Amniotic stem cell (primary cell): ENCODE data around the gene MRPL44.

Experiments used
- DNase-seq: peaks from one replicate; lab custom pipeline; 2025; lab: John Stamatoyannopoulos, UW

Gene MRPL44

DNA sequence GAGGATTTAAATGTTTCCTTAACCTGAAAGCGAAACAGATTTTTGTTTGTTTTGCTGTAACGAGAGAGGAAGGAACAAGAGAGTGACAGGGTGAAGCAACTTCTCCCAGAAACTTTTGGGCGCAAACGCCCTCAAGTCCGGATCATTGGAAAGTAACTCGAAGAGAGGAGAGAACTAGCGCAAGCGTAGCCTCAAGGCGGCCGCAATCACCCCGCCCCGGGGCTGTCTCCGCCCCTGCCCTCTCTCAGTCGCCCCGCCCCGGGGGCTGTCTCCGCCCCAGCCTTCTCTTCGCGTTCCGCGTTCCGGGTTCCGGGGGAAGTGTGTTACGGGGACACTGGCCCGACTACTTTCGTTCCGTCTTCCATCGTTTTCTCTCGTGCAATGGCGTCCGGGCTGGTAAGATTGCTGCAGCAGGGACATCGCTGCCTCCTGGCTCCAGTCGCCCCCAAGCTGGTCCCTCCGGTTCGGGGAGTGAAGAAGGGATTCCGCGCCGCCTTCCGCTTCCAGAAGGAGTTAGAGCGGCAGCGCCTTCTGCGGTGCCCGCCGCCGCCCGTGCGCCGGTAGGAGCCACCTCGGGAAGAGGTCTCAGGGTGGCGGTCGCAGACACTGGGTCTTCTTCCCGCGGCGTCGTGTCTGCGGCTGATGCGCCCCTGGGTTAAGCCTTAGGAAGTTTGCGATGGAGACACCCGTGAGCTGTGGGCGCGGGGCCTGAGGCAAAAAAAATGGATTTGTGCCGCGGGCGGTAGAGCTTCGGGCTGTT is at the start of gene MRPL44:
TSS of gene MRPL44 (plus strand) at position 372 of the 760 bp plus-strand sequence. CDS start at position 382, 10 bp downstream.
- DNase-seq: peak; percentile 91

DNA sequence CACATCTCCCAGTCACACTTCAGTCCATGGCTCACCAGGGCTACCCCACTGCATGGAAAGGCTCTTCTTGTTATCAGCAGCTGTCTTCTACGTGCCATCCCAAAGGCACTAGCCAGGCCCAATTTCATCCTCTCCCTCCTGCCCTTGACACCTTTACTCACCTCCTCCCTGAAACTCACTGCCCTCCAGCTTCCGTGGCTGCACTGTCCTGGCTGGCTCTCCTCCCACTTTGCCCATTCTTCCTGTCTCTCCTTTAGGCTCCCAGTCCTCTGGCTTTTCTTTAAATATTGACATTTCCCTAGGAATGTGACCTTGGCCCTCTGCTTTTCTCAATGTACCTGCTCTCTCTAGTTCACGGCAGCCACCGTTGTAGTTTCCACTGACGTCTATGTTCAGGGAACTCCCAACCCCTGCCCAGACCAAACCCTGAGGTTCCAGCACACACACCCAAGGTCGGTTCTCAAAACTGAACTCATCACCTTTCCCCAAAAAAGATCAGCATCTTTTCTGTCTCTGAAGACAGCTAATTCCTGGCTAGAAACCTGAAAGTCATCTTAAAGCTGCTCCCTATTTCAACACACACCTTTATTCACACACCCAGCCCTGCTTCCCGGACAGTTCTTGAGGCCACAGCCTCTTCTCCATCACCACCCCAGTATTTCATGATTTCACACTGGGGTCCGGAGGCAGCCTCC is 48.8 kb upstream of the MRPL44 start:
- DNase-seq: no peak

DNA sequence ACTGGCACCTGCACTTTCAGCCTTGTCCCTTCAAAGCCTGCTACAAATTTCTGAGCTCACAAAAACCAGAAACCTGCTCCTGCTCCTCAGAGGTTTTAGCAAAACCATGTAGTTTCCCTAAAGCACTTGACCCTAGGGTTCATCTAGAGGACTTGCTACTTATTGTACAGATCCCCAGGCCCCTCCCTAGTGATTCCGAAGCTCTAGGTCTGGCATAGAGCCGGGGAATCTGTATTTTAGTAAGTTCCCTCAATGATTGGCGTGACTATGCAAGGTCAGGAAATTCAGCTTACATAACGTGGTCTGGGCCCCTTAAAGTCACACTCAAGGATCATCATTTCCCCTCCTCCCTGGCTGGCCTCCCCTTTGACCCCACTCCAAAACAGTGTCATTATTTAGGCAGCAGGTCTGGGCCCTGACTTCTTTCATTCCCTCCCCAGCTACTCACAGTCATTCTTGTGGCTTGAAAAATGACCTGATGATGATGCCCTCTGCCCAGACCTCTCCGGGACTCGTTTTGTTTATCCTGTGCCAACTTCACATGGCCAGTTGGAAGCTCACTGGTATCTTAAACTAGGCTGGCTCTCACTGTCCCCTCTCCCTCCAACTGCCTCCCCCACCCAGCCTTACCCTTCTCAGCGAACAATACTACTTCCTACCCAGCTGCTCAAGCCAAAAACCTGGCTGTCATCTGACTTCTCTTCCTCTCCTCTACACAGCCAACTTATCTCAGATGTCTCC is 48.1 kb upstream of the MRPL44 start:
- DNase-seq: no peak

DNA sequence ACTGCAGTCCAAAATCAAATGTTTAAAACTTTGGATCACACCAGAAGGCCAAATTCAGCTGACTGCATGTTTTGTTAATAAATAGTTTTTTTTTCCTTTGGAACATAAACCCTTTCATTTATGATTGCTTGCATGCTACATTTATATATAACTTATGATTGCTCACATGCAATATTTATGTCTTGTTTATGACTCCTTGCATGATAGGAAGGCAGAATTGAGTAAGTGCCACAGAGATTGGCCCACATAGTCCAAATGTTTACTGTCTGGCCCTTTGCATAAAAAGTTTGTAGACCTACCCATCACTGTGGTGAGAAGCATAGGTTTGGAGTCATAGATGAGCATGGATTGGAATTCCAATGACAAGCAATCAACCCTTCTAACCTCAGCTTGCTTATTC is 42.9 kb upstream of the MRPL44 start:
- no peak for DNase-seq

DNA sequence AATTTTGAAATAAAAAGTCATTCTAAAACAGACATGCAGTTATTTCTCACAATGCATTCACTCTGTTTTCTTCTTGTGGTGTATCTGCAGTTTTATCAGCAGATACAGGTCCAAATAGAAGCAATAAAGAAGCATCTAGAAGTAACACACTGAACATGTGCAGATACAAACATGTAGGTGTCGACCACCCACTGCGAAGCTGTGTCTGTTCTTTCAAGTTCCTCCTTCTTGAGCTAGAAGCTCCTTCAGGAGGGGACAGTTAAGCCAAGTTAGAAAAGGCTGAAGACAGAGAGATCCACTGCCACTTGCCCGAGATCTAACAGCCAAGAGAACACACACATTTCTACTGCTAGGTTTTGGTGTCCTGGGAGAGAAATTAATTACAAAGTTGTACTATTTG is 42.2 kb upstream of the MRPL44 start:
- no peak for DNase-seq

DNA sequence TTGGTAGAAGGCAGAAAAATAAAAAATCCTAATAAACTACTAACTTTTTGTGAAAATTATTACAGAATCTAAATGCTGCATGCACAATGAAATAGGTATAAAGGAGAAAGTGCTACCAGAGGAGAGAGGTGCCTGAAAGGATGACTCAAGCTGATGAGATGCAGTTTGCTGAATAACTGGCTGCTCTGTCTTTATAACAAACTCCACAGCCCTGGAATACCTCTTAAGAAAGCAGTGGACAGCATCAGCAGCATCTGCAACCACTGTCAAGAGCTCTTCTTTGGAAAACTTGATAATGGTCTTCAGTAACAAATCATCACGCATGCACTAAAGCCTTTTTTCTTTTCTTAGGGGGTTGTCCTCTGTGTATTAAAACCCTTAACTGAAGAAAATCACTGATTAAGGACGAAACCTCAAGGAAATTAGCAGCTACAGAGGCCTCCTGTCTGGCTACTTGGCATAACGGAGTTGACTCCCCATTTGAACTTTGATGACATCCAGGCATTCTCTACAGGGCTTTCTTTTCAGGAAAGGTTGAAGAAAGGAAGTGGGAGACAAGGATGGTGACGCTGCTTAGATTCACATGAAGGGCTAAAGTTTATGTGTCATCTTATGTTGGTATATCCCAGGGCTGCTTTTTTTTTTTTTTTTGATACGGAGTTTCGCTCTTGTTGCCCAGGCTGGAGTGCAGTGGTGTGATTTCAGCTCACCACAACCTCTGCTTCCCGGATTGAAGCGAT is 40.9 kb upstream of the MRPL44 start:
- no peak for DNase-seq

DNA sequence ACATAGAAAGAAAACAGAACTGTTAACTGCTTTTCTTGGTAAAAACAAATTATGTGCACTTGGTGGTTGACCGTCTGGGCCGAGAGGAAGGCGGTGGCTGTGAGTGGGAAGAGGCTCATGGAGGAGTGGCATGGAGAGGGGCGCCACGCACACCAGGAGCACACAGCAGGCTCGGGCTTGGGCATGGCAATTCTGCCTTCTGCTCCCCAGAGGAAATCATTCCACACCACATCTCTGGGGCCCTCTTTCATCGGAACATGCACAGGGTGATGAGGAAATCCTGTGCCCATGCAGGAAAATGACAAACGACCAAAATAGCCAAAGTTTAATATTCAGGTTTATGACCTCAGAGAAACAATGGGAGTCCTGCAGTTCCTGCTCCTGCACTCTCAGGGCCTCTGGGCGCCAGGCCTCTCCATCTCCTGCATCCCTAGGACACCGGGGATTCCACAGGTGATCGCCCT is 38.6 kb upstream of the MRPL44 start:
- no peak for DNase-seq

DNA sequence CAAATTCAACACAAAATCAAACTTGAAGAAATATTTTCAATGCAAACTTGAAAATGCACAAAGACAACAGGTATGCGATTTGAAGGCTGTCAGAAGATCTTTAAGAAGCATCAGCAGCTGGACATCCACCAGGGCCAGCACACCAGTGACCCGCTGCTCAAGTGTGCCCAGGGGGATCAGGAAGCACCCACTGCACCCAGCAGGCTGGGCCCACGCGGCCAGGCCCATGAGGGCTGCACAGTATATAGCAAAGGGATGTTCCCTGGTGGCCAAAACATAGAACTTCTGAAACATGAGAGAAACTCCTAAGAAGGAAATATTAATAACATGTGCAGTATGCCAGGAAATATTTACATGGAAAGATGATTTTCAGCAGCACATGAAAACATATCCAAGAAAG is 37.2 kb upstream of the MRPL44 start:
- DNase-seq: no peak

DNA sequence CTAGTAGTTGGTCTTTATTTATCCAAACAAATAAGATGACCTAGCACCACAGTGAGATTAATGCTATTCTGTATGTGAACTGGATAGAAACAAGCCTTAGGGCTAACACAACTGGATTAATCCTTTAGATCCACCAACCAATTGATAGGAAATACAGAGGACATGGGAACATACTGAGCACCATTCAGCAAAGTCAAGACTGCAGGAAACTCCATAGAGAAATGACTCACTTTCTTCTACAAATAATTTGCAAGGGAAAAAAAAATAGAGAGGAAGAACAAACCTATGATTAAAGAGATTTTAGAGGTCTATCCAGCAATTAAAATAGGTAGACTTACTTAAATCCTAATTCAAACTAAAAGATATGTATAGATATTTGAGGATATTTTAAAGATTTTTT is 36.1 kb upstream of the MRPL44 start:
- DNase-seq: no peak

DNA sequence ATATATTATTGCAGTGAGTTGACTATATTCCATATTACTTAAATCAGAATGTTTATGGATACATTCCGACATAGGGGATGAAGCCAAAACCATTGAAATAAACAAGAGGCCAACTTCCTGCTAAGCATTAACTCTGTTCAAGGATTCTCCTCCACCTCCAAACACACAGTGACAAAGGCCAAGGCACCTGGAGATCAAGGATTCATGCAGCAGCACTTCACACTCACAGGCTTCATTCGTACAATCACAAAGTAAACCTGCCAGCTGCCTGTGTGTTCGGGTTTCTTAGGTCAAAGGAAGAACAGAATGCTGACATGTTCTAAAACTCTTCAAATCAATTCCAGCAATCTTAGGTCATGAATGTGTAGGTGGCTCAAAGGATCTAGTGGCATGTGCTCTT is 35.0 kb upstream of the MRPL44 start:
- no peak for DNase-seq

DNA sequence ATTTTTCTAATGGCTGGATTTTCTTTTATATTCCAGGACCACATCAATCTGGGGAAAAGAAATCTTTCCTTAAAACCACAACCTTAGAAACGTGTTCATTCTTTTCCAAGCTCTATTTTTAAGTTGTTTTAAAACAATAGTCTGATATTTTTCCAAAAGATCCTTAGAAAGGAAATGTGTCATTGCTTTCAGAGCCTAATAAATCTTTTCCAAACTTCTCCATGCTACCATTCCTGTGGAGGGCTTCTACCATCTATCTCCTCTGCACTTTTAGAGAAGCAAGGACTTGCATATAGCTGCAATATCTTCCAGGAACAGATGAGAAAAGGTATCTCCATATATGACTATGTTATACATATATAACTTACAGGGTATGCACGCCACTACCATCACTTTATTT is 33.3 kb upstream of the MRPL44 start:
- DNase-seq: no peak

DNA sequence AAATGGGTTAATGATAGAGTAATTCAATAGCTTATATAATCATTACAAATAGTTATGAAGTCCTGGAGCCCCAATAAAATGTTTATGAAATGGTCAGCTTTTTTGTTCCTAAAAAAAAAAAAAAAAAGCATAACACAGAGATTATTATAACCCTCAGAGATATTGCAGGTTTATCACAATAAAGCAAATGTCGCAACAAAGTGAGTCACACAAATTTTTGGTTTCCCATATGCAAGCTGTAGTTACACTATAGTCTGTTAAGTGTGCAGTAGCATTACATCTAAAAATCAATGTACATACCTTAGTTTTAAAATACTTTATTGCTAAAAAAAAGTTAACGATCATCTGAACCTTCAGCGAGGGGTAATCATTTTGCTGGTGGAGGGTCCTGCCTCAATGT is 32.2 kb upstream of the MRPL44 start:
- no peak for DNase-seq

DNA sequence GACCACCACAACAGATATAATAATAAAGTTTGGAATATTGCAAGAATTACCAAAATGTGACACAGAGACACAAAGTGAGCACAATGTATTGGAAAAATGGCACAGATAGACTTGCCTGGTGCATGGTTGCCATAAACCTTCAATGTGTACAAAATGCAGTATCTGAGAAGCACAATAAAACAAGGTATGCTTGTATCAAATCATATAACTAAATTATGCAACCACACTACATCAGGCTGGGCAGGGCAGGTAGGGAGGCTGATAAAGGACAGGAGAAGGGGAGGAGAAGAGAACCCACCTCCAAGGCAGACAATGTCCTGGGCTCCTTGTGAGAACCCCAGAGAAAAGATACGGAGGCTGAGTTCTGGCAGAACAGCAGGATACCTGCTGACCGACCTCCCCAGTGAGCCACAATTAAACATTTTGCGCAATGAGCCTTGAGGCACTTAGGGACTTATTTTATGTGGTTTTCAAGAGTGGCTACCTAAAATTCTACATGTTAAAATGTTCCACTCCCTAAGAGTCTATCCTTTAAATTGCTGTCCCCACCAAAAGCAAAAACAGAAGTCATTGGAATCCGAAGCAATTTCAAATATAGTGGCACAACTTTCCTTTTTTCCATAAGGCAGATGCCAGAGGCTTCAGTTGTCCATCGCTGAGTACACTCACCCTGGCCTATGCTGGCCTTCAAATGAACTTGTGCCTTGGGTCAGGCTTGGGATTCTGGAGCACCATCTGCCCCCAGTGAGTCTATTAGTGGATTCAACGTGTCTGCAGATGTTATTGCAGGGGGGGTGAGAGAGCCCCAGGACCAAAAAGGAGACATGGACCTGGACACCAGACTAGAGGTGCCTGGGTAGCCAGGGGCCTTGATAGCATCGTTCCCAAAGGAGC is 28.9 kb upstream of the MRPL44 start:
- DNase-seq: no peak

DNA sequence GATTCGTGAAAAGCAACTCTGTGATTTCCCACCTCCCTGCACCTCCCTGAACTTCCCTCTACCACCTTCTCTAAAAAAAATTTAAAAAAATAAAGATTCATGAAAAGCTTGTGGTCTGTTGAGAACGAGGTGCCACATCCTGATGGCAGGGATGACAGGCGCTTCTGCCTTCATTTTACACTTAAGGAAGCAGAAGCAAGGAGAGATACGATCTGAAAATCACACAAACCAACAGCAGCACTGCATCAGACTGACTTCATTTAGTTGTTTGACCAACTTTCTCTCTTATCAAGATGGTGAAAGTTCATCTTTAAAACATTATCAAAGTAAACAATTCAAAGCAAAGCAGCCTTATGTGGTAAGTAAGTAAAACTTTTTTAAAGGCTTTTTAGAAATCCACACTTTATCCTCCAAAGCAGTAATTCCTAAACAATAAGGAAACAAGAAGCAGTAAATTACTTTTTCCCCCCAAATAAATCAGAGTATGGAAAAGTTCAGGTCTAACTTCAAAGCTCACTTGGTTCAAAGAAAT is 27.6 kb upstream of the MRPL44 start:
- DNase-seq: no peak

DNA sequence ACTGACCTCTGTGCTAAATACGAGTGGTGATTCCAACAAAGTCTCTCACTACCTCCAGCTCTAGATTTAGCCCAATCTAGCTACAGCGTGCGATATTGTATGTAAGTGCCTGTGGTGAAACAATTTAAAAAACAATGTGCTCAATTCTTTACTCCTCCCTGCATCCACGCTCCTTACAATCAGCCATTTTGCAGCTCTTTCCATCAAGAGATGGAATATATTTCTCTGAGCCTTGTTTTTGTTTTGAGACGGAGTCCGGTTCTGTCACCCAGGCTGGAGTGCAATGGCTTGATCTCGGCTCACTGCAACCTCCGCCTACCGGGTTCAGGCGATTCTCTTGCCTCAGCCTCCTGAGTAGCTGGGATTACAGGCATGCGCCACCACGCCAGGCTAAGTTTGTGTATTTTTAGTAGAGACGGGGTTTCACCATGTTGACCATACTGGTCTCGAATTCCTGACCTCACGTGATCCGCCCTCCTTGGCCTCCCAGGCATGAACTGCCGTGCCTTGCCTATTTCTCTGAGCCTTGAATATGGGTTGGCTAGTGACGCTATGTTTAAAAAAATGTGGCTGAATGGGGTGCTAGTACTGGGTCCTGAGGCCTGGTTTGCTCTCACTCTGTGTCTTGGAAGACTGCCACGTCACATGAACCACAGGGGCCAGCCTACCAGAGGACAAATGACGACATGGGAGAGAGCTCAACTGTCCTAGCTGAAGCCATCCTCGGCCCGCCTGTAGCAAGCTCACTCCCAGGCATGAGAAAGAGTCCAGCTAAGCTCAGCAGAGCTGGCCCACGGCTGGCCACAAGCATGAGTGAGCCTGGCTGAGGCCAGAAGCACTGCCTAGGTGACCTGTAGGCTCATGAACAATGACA is 26.9 kb upstream of the MRPL44 start:
- no peak for DNase-seq

DNA sequence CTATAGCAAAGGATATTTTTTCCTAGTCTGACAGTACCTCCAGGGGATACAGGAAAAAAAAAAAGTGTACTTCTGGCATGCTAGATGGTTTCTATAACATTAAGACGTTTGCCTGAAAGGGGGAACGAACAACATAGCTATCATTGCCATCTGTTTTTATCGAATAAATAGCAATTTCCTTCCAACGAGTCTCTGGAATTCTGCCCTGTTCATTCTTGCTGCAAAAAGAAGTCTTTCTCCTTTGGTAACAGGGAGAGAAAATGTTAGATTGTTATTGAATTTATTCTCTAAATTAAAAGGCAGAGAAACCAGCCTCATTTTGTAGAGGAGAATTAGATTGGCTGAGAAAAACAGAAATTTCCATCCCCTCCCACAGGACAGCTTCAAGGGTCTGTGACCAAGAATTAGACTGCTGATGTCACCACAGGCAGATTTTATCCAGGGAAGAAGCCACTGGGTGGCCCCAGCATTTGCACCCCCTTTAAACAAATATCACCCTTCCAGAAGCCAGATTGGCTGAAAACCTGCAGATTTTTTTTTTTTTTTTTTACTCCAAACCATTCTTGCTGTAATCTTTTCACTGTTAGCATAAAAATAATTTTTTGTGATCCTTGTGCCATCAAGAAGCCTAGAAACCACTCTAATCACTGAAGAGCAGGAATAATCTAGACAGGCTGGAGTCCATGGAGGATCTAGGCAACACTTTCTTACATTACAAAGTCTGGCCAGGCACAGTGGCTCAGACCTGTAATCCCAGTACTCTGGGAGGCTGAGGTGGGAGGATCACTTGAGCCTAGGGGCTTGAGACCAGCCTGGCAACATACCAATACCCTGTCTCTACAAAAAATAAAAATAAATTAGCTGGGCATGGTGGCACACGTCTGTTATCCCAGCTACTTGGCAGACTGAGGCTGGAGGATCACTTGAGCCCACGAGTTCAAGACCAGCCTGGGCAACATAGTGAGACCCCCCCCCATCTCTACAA is 24.2 kb upstream of the MRPL44 start:
- no peak for DNase-seq

DNA sequence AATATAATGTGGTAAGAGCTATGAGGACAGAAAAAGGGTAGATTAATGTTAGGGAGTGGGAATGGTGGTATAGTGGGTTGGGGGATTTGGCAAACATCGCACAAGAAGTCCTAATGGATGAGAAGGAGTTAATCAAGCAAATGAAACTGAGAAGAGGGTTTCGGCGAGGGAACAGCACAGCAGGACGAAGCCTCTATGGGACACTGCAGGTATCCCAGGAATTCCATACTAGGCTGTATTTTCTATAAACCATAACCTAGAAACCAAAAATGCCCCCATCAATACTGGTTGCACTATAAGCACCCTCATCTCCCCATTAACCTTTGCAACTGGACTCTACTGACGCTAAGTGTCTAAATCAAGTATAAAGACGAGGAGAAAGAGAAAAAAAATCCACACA is 22.4 kb upstream of the MRPL44 start:
- DNase-seq: no peak

DNA sequence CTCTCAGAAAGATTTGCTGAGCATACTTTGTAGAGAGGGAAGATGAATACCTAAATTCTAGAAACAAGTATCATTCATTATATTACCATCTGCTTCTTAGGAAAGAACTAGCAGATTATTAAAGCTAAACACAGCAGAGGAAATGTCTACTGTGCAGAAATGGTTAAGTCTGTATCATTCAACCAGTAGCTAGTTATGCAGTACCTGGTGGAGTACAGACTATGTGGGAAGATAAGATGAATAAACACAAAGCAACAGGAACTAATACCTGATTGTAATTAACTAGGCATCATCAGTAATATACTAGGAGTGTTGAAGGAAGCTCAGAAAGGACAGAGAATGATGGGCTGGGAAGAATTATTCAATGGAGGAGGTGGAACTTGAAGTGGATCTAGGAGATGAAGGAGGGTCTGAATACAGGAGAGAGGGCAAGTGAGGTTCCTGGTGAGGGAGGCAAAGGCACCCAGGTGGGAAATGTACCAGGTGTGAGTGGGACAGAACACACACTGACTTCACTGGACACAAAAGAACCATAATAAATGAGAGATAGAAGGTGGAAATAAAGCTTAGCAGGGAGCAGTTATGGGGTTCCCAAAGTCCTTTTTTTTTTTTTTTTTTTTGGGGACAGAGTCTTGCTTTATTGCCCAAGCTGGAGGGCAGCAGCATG is 21.7 kb upstream of the MRPL44 start:
- DNase-seq: no peak
